Measurements from ENCODE around the gene PSMD5.

- TF ChIP-seq CTCF (IDR thresholded peaks at IDR 0.05; ENCODE audit: insufficient read depth, low read length, poor library complexity, severe bottlenecking) (no peak), EZH2phosphoT487 (conservative IDR thresholded peaks at IDR 0.05; ENCODE audit: low read length) (no peak)
These were observed 15.2 kb upstream of the PSMD5 start for GRCh38 chr9:120857902-120858301.

All from SU-DHL-6 (cell line).